Thymus (tissue), 11 donors: ENCODE results near the gene BICRA. TPM values are rescaled to one million over a fixed set of nuclear protein-coding genes. Genes with fewer than 3 reads are reported as not detected.
"Not testable (repeated sequence)": the region's sequence is repeated elsewhere in the genome, so short reads cannot be mapped to it uniquely, and the experiment has no call there.

Source experiments
- DNase-seq, 9 donors: peaks; one replicate each; pipeline ENCODE4 v3.0.0-alpha.2; 2013; ENCODE audit warnings: low spot score in 9 of 9, low read depth in 6 of 9, missing footprints in 1 of 9
- H3K27ac ChIP-seq, 2 donors: one replicate each; pipeline ENCODE4 v1.5.1; 2013; ENCODE audit warnings: control low read depth in 1 of 2, low read depth in 1 of 2, low read length in 1 of 2, mild to moderate bottlenecking in 1 of 2, moderate library complexity in 1 of 2
- H3K27me3 ChIP-seq, 2 donors: one replicate each; pipeline ENCODE4 v1.5.1; 2013; ENCODE audit warnings: low read length in 1 of 2; ENCODE audit not compliant: control insufficient read depth in 2 of 2, insufficient read depth in 1 of 2
- H3K36me3 ChIP-seq, 2 donors: one replicate each; pipeline ENCODE4 v1.5.1; 2013; ENCODE audit warnings: low read length in 1 of 2, mild to moderate bottlenecking in 1 of 2, moderate library complexity in 1 of 2; ENCODE audit not compliant: control insufficient read depth in 2 of 2, insufficient read depth in 2 of 2
- H3K4me1 ChIP-seq, 2 donors: one replicate each; pipeline ENCODE4 v1.5.1; 2013; ENCODE audit warnings: low read length in 2 of 2; ENCODE audit not compliant: control insufficient read depth in 2 of 2, insufficient read depth in 2 of 2
- H3K4me3 ChIP-seq, 2 donors: one replicate each; pipeline ENCODE4 v1.5.1; 2013; ENCODE audit warnings: low read length in 2 of 2, control low read depth in 1 of 2, mild to moderate bottlenecking in 1 of 2
- H3K9me3 ChIP-seq, 2 donors: one replicate each; pipeline ENCODE4 v1.5.1; 2013; ENCODE audit warnings: low read length in 1 of 2, mild to moderate bottlenecking in 1 of 2; ENCODE audit not compliant: control insufficient read depth in 2 of 2, insufficient read depth in 1 of 2
- WGBS: extraction: QIAGEN DNeasy Blood & Tissue Kit; methylation state at CpG from one replicate; pipeline ENCODE4 v1.1.7; 2013; 5-methylcytosine and 5-hydroxymethylcytosine counted together
- polyA plus RNA-seq: library from polyadenylated mRNA; stranded (reverse); fragments of 200-250 nt; gene quantifications from one replicate; pipeline ENCODE4 v1.2.3, GENCODE V29; 2013
- total RNA-seq: library from RNA; stranded (reverse); fragments of 120-200 nt; gene quantifications from one replicate; pipeline ENCODE4 v1.2.4, GENCODE V29; 2013
- donor health status: healthy.

Gene BICRA
- total and polyA plus RNA-seq, 2 donors, result 1.5 to 8.1 TPM

- H3K4me1 ChIP-seq, result no peaks in the 10 kb centered on the region
- WGBS, result 98% methylated on average over 3 of the region's 3 CpGs
- H3K36me3 ChIP-seq, result peaks cover 0 to 20% of the 10 kb centered on the region in 2 donors
- no peaks in the 10 kb centered on the region for H3K9me3 ChIP-seq
- no peak for DNase-seq
- no peak overlapping the region for H3K27ac ChIP-seq
- H3K4me3 ChIP-seq, result no peak overlapping the region
- H3K27me3 ChIP-seq, result no peaks in the 10 kb centered on the region
Measured at GRCh38 chr19:47663435-47663910, 54.5 kb downstream of the BICRA start.

GRCh38 chr19:47663911-47664771, 55.2 kb downstream of the BICRA start:
- peaks cover 0 to 20% of the 10 kb centered on the region in 2 donors for H3K36me3 ChIP-seq
- no peaks in the 10 kb centered on the region for H3K27me3 ChIP-seq
- no peak for DNase-seq
- no peaks in the 10 kb centered on the region for H3K9me3 ChIP-seq
- no peak overlapping the region for H3K4me3 ChIP-seq
- no peaks in the 10 kb centered on the region for H3K4me1 ChIP-seq
- peak overlapping the region in 1 of 2 donors; percentile 36 for H3K27ac ChIP-seq
- WGBS, result 95% methylated on average over 24 of the region's 24 CpGs

GRCh38 chr19:47668556-47668955, 59.6 kb downstream of the BICRA start:
- H3K9me3 ChIP-seq, DNase-seq, H3K4me3 ChIP-seq, H3K27ac ChIP-seq, H3K27me3 ChIP-seq, H3K4me1 ChIP-seq: not testable (repeated sequence)
- WGBS, result 94% methylated on average over 13 of the region's 13 CpGs
- peaks cover 3 to 28% of the 10 kb centered on the region in 2 donors for H3K36me3 ChIP-seq

- no peaks in the 10 kb centered on the region for H3K9me3 ChIP-seq
- peaks cover 3 to 48% of the 10 kb centered on the region in 2 donors for H3K36me3 ChIP-seq
- 94% methylated on average over 8 of the region's 8 CpGs for WGBS
- H3K27me3 ChIP-seq, result no peaks in the 10 kb centered on the region
- no peak overlapping the region for H3K4me3 ChIP-seq
- H3K27ac ChIP-seq, result no peak overlapping the region
- no peak for DNase-seq
- H3K4me1 ChIP-seq, result no peaks in the 10 kb centered on the region
Measured at GRCh38 chr19:47670736-47671135, 61.8 kb downstream of the BICRA start.

GRCh38 chr19:47671499-47671898, 62.6 kb downstream of the BICRA start:
- DNase-seq, result no peak
- WGBS, result 99% methylated on average over 2 of the region's 2 CpGs
- peaks cover 3 to 49% of the 10 kb centered on the region in 2 donors for H3K36me3 ChIP-seq
- no peaks in the 10 kb centered on the region for H3K9me3 ChIP-seq
- no peak overlapping the region for H3K27ac ChIP-seq
- H3K4me3 ChIP-seq, result no peak overlapping the region
- no peaks in the 10 kb centered on the region for H3K4me1 ChIP-seq
- H3K27me3 ChIP-seq, result no peaks in the 10 kb centered on the region

GRCh38 chr19:47673426-47673825, 64.5 kb downstream of the BICRA start:
- Histone ChIP-seq H3K27ac (no peak overlapping the region), H3K4me1 (no peaks in the 10 kb centered on the region), H3K9me3 (no peaks in the 10 kb centered on the region), H3K27me3 (no peaks in the 10 kb centered on the region), H3K36me3 (peaks cover 3 to 58% of the 10 kb centered on the region in 2 donors), H3K4me3 (no peak overlapping the region)
- WGBS, result 98% methylated on average over 7 of the region's 7 CpGs
- DNase-seq, result no peak

- peaks cover 5 to 67% of the 10 kb centered on the region in 2 donors for H3K36me3 ChIP-seq
- no peak overlapping the region for H3K27ac ChIP-seq
- DNase-seq, result no peak
- H3K27me3 ChIP-seq, result no peaks in the 10 kb centered on the region
- no peak overlapping the region for H3K4me3 ChIP-seq
- H3K9me3 ChIP-seq, result no peaks in the 10 kb centered on the region
- H3K4me1 ChIP-seq, result no peaks in the 10 kb centered on the region
- whole genome bisulfite sequencing, result 95% methylated on average over 5 of the region's 5 CpGs
Measured at GRCh38 chr19:47674548-47674947, 65.6 kb downstream of the BICRA start.

GRCh38 chr19:47675271-47675670, 66.3 kb downstream of the BICRA start:
- no peaks in the 10 kb centered on the region for H3K9me3 ChIP-seq
- peaks cover 2 to 72% of the 10 kb centered on the region in 2 donors for H3K36me3 ChIP-seq
- H3K4me1 ChIP-seq, result no peaks in the 10 kb centered on the region
- H3K4me3 ChIP-seq, result no peak overlapping the region
- WGBS, result 97% methylated on average over 12 of the region's 12 CpGs
- no peak for DNase-seq
- no peaks in the 10 kb centered on the region for H3K27me3 ChIP-seq
- H3K27ac ChIP-seq, result no peak overlapping the region

GRCh38 chr19:47675859-47676258, 66.9 kb downstream of the BICRA start:
- no peaks in the 10 kb centered on the region for H3K4me1 ChIP-seq
- no peak overlapping the region for H3K4me3 ChIP-seq
- DNase-seq, result no peak
- no peaks in the 10 kb centered on the region for H3K9me3 ChIP-seq
- WGBS, result 97% methylated on average over 8 of the region's 8 CpGs
- peaks cover 5 to 72% of the 10 kb centered on the region in 2 donors for H3K36me3 ChIP-seq
- H3K27ac ChIP-seq, result no peak overlapping the region
- H3K27me3 ChIP-seq, result no peaks in the 10 kb centered on the region
